Brain microvascular endothelial cell (primary cell): ENCODE results near the gene CTNND2.
A peak's percentile ranks its signal among the peaks of the same experiment; 100 is the strongest.

Experiments used
- DNase-seq: peaks from one replicate; pipeline ENCODE4 v3.0.0-alpha.2; 2020
- H3K27ac ChIP-seq: fragments of 250-450 bp; sonication (Bioruptor Pico); 2 replicates; pipeline ENCODE4 v1.5.1; 2020; ENCODE audit warnings: mild to moderate bottlenecking, moderate library complexity
- H3K27me3 ChIP-seq: fragments of 250-450 bp; sonication (Bioruptor Pico); replicated peaks from 2 replicates; pipeline ENCODE4 v1.5.1; 2020; ENCODE audit warnings: mild to moderate bottlenecking
- H3K36me3 ChIP-seq: fragments of 250-450 bp; sonication (Bioruptor Pico); replicated peaks from 2 replicates; pipeline ENCODE4 v1.5.1; 2020; ENCODE audit warnings: mild to moderate bottlenecking
- H3K4me3 ChIP-seq: 2 replicates; pipeline ENCODE4 v1.5.1; 2011; ENCODE audit warnings: low read depth, mild to moderate bottlenecking, control low read depth, low read length, moderate library complexity
- CTCF ChIP-seq: IDR thresholded peaks from 2 replicates; pipeline ENCODE4 v1.5.1; 2011; ENCODE audit warnings: low read depth, mild to moderate bottlenecking, moderate library complexity, low read length, control low read depth, inconsistent platforms; ENCODE audit errors: missing control alignments
- in situ Hi-C: cut with HindIII; loops from 2 replicates; pipeline ENCODE4 v1.10.0; 2017; ENCODE audit warnings: low sequenced_read_pairs, low pct_ligation_motif_present

Gene CTNND2

DNA sequence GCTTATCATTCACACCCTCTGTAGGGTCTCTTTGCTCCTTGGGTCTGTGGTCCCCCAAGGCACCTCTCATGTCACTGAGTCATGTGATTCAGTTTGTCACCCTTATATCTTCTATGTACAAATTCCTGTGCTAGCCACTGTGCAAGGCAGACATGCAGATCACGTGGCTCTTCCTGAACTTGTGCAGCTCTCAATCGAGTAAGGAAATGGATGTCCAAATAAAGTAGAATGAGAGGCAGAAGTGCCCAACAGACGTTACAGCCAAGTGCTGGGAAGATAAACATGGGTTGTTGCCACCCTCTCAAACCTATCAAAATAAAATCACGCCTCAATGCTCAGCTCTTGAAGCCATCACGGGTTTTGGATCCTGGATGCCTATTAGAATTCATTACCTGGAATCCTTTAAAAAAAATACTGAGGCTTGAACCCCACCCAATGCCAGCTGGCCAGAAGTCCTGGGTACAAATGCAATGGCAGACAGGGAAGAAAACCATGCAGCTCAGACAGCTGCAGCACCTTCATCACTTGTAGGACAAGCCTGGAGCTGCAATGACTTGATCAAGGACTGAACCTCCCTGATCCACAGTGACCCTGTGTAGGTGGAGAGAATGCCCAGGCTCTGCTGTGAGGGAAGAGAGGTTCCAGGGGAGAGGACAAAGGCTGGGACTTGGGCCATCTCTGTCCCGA lies 914.5 kb downstream of the CTNND2 start:
- no peak overlapping the region for H3K27ac ChIP-seq
- no peak overlapping the region for H3K4me3 ChIP-seq
- H3K27me3 ChIP-seq, result peaks cover 2% of the 10 kb centered on the region
- TF ChIP-seq CTCF, result no peak
- H3K36me3 ChIP-seq, result no peaks in the 10 kb centered on the region
- in situ Hi-C loops, result no loop called here
- DNase-seq, result no peak

DNA sequence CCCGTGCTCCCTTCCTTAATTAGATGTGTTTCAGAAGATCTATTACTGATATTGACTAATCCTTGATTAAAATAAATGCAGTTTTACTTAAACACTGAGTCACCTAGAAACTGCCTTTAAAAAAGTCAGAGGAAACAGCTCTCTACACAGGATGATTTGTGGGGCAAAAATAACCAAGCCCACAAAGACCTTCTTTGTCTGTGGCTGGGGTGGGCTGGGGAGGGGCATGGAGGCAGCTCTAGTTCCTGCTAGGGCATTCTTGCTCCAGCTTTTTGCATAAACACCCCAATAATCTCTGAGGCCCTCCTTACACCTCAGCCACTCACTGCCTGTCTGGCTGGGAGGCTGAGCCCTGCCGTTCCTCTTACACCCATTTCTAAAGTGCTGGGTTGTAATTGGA lies 915.6 kb downstream of the CTNND2 start:
- no peak overlapping the region for H3K27ac ChIP-seq
- in situ Hi-C loops, result no loop called here
- no peak for DNase-seq

GRCh38 chr5:10987925-10988504 lies 916.2 kb downstream of the CTNND2 start:
- DNase-seq, result peak; percentile 25
- peaks cover 2% of the 10 kb centered on the region for H3K27me3 ChIP-seq
- in situ Hi-C loops, result no loop called here
- no peaks in the 10 kb centered on the region for H3K36me3 ChIP-seq
- TF ChIP-seq CTCF, result peak; percentile 87
- no peak overlapping the region for H3K27ac ChIP-seq
- no peak overlapping the region for H3K4me3 ChIP-seq

More for the DNA sequence above, 915.6 kb downstream of the CTNND2 start:
- Histone ChIP-seq H3K4me3 (no peak overlapping the region), H3K27me3 (peaks cover 2% of the 10 kb centered on the region), H3K36me3 (no peaks in the 10 kb centered on the region)
- TF ChIP-seq CTCF, result no peak

DNA sequence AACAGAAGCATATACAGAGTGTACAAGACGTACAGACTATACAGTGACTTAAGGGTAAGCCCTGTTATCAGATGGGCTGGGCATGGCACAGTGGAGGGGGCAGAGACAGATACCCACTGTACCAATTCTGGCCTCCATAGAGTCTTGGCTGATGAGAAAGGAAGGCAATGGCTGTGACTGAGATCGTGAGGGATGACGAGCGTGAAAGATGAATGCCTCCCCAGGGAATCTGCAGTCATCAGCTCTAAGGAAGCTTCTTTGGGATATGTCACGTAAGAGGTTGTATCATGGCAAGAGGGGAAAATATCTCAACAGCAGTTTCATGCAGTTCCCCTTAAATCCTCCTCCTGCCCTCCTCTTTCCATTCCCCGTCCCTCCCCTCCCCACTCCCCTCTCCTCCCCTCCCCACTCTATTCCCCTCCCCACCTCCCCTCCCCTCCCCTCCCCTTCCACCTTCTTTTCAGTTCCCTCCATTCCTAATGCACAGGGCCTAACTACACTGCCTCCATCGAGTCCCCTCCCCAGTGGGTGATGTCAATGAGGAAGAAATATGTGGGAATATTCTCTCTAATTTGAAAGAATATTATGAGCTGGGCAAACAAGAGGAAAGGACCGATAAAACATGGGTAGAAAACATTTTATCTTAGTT lies 916.8 kb downstream of the CTNND2 start:
- TF ChIP-seq CTCF, result no peak
- Histone ChIP-seq H3K27ac (no peak overlapping the region), H3K4me3 (no peak overlapping the region), H3K27me3 (peaks cover 2% of the 10 kb centered on the region), H3K36me3 (no peaks in the 10 kb centered on the region)
- DNase-seq, result no peak
- in situ Hi-C loops, result no loop called here

GRCh38 chr5:10985721-10986110 lies 918.5 kb downstream of the CTNND2 start:
- Histone ChIP-seq H3K27me3 (peaks cover 2% of the 10 kb centered on the region), H3K36me3 (no peaks in the 10 kb centered on the region), H3K27ac (no peak overlapping the region), H3K4me3 (no peak overlapping the region)
- in situ Hi-C loops, result no loop called here
- no peak for DNase-seq
- TF ChIP-seq CTCF, result no peak
